Endodermal cell (in vitro differentiated cells): ENCODE results near the gene RNF123. TPM values are rescaled to one million over a fixed set of nuclear protein-coding genes. Genes with fewer than 3 reads are reported as not detected.
"Not testable (repeated sequence)": the region's sequence is repeated elsewhere in the genome, so short reads cannot be mapped to it uniquely, and the experiment has no call there.

Experiments
- DNase-seq: peaks from one replicate; pipeline ENCODE4 v3.0.0-alpha.2; 2017
- H3K27ac ChIP-seq: 2 replicates; pipeline ENCODE4 v1.5.1; 2013; ENCODE audit warnings: mild to moderate bottlenecking, low read depth, low read length, moderate library complexity
- H3K27me3 ChIP-seq: 2 replicates; pipeline ENCODE4 v1.6.1; 2013; ENCODE audit warnings: mild to moderate bottlenecking, low read length, moderate library complexity; ENCODE audit not compliant: insufficient read depth, control insufficient read depth, poor library complexity, severe bottlenecking
- H3K36me3 ChIP-seq: 2 replicates; pipeline ENCODE4 v1.7.0; 2013; ENCODE audit warnings: mild to moderate bottlenecking, low read length, moderate library complexity; ENCODE audit not compliant: control insufficient read depth, insufficient read depth
- H3K4me1 ChIP-seq: one replicate; pipeline ENCODE4 v1.7.0; 2013; ENCODE audit warnings: low read length; ENCODE audit not compliant: control insufficient read depth, insufficient read depth
- H3K4me3 ChIP-seq: 2 replicates; pipeline ENCODE4 v1.5.1; 2013; ENCODE audit warnings: mild to moderate bottlenecking, low read length, moderate library complexity
- H3K9ac ChIP-seq: 2 replicates; pipeline ENCODE4 v1.6.1; 2013; ENCODE audit warnings: mild to moderate bottlenecking, low read length, moderate library complexity; ENCODE audit not compliant: poor library complexity, severe bottlenecking; ENCODE audit errors: extremely low read depth
- H3K9me3 ChIP-seq: 2 replicates; pipeline ENCODE4 v1.6.1; 2013; ENCODE audit warnings: mild to moderate bottlenecking, low read length, moderate library complexity; ENCODE audit not compliant: control insufficient read depth
- H3K27ac Mint-ChIP-seq: 2 replicates; pipeline ENCODE4 v1.8.0; 2020; ENCODE audit warnings: mixed read lengths
- H3K27me3 Mint-ChIP-seq: 2 replicates; pipeline ENCODE4 v1.8.0; 2021; ENCODE audit warnings: mild to moderate bottlenecking, mixed read lengths; ENCODE audit not compliant: insufficient read depth
- H3K36me3 Mint-ChIP-seq: 2 replicates; pipeline ENCODE4 v1.8.0; 2020; ENCODE audit warnings: low read depth, mixed read lengths
- H3K4me1 Mint-ChIP-seq: 2 replicates; pipeline ENCODE4 v1.8.0; 2020; ENCODE audit warnings: mixed read lengths
- H3K4me3 Mint-ChIP-seq: 2 replicates; pipeline ENCODE4 v1.8.0; 2020; ENCODE audit warnings: mild to moderate bottlenecking, moderate library complexity, mixed read lengths
- H3K9me3 Mint-ChIP-seq: 2 replicates; pipeline ENCODE4 v1.8.0; 2020; ENCODE audit warnings: mild to moderate bottlenecking, mixed read lengths
- WGBS, 2 experiments: methylation state at CpG; one replicate each; pipeline versions ENCODE4 v1.1.5 to v1.1.7; 2013; ENCODE audit warnings: missing lambda C conversion rate in 2 of 2, mixed read lengths in 1 of 2; ENCODE audit not compliant: insufficient coverage in 1 of 2, insufficient read length in 1 of 2; 5-methylcytosine and 5-hydroxymethylcytosine counted together
- total RNA-seq, 2 donors: library from RNA; stranded (reverse); fragmentation: NEBNext Ultra II Directional in 1 of 2; extraction: Animal tissue kit (Norgen Biotek cat#: 25700) in 1 of 2; gene quantifications; 2 replicates in 1 of 2; 3 replicates in 1 of 2; pipeline ENCODE4 v1.2.1, GENCODE V29; 2021

Gene RNF123
- total RNA-seq, 2 donors from 2014 or later, result 47.3 to 47.6 TPM

- peaks cover 18% of the 10 kb centered on the region for H3K4me1 Mint-ChIP-seq
- not testable (repeated sequence) for H3K27ac Mint-ChIP-seq
These were observed 865 bp upstream of the RNF123 start for GRCh38 chr3:49688338-49689045.

GRCh38 chr3:49689908-49690624 is 709 bp downstream of the RNF123 start:
- 0 to 15% methylated on average over 3 to 16 of the region's 16 CpGs for WGBS, 2 experiments
- not testable (repeated sequence) for H3K27ac ChIP-seq
- peak overlapping the region; percentile 56 for H3K9ac ChIP-seq

More at GRCh38 chr3:49688338-49689045, 865 bp upstream of the RNF123 start:
- peak overlapping the region; percentile 94 for H3K4me3 ChIP-seq
- not testable (repeated sequence) for H3K27me3 Mint-ChIP-seq, H3K4me1 ChIP-seq, H3K9me3 ChIP-seq, H3K9ac ChIP-seq, H3K9me3 Mint-ChIP-seq, H3K27me3 ChIP-seq, DNase-seq, H3K27ac ChIP-seq, H3K36me3 ChIP-seq
- peaks cover 12% of the 10 kb centered on the region for H3K36me3 Mint-ChIP-seq
- 84 to 100% methylated on average over 2 to 7 of the region's 7 CpGs for WGBS, 2 experiments
- H3K4me3 Mint-ChIP-seq, result peak overlapping the region; percentile 93

DNA sequence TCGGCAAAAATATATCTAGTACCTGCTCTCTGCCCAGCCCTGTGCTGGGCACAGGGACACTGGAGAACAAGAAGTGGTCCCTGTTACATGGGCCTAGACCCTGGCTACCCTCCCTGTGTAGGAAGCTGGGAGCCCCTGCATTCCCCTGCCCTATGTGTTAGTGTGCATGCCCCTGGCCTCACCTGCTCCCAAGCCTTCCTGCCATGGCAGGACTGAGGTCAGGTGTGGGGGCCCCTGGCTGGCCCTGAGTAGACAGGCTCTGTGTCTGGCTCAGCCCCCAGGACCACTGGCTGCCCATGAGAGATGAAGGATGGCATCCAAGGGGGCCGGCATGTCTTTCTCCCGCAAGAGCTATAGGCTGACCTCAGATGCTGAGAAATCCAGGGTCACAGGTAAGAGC is 1.5 kb downstream of the RNF123 start:
- not testable (repeated sequence) for H3K9me3 Mint-ChIP-seq, H3K27me3 Mint-ChIP-seq, H3K9me3 ChIP-seq, DNase-seq, H3K27me3 ChIP-seq, H3K27ac Mint-ChIP-seq, H3K4me3 ChIP-seq, H3K36me3 ChIP-seq, H3K4me1 ChIP-seq, H3K36me3 Mint-ChIP-seq, H3K9ac ChIP-seq, H3K27ac ChIP-seq
- peak overlapping the region; percentile 93 for H3K4me3 Mint-ChIP-seq
- WGBS, 2 experiments, result 91 to 100% methylated on average over 2 to 3 of the region's 3 CpGs
- peaks cover 20% of the 10 kb centered on the region for H3K4me1 Mint-ChIP-seq

More at GRCh38 chr3:49689908-49690624, 709 bp downstream of the RNF123 start:
- H3K9me3 ChIP-seq, H3K9me3 Mint-ChIP-seq, H3K27me3 Mint-ChIP-seq, H3K4me1 ChIP-seq, H3K27me3 ChIP-seq, H3K36me3 Mint-ChIP-seq, DNase-seq, H3K36me3 ChIP-seq: not testable (repeated sequence)
- H3K4me3 ChIP-seq, result peak overlapping the region; percentile 94
- H3K27ac Mint-ChIP-seq, result peak overlapping the region; percentile 97
- peak overlapping the region; percentile 93 for H3K4me3 Mint-ChIP-seq
- H3K4me1 Mint-ChIP-seq, result peaks cover 20% of the 10 kb centered on the region

DNA sequence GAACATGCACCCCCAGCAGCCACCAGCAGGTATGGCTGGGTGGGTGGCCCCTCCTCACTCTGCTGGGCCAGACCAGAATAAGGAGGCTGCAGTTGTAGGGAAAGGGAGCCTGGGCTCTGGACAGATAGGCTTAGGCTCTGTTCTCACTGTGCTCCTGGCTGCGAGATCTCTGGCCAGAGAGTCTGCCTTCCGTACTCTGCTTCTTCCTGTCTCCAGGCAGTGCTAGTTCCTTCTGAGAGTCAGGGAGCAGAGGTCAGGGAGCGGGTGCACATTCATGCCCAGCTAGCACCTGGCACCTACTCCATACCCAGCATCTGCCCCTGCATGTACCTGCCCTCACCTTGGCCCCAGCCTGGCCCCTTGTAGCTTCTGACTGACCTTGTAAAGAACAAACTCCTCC is 2.1 kb downstream of the RNF123 start:
- H3K27me3 ChIP-seq, H3K4me3 Mint-ChIP-seq, H3K36me3 ChIP-seq, H3K9me3 ChIP-seq, H3K9ac ChIP-seq, H3K36me3 Mint-ChIP-seq, H3K9me3 Mint-ChIP-seq, H3K27me3 Mint-ChIP-seq, H3K4me1 ChIP-seq, DNase-seq, H3K4me3 ChIP-seq, H3K27ac Mint-ChIP-seq, H3K27ac ChIP-seq: not testable (repeated sequence)
- H3K4me1 Mint-ChIP-seq, result peaks cover 20% of the 10 kb centered on the region
- 94 to 100% methylated on average over 2 to 3 of the region's 3 CpGs for WGBS, 2 experiments

DNA sequence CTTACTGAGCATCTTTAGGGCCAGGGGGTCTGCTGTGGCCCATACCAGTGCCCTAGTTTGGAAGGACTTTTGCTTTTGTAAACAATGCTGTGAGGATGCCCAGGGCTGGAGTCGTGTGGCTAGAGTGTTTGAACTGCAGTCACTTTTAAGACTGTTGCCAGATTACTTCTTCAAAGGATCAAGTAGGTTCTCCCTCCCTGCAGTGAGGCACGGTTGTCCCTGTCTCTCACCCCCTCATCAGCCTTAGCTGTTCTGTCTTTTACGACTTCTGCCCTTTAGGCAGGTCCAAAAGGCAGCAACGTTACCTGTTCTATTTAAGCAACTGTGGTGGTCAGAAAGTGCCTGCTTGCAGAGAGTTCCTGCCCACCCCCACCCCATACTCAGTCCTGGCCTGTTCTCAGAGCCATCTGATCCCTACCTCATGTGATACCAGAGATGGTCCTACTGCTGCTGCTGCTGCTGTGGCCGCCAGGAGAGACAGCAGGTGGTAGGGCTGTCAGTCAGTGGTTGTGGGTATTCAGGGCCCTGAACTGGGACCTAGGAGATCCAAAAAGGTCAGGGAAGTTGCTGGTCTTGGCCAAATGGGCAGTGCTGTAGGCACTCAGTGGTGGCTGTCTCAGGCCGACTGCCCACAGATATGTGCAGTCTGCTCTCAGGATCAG is 5.2 kb downstream of the RNF123 start:
- H3K4me1 Mint-ChIP-seq, result not testable (repeated sequence)

DNA sequence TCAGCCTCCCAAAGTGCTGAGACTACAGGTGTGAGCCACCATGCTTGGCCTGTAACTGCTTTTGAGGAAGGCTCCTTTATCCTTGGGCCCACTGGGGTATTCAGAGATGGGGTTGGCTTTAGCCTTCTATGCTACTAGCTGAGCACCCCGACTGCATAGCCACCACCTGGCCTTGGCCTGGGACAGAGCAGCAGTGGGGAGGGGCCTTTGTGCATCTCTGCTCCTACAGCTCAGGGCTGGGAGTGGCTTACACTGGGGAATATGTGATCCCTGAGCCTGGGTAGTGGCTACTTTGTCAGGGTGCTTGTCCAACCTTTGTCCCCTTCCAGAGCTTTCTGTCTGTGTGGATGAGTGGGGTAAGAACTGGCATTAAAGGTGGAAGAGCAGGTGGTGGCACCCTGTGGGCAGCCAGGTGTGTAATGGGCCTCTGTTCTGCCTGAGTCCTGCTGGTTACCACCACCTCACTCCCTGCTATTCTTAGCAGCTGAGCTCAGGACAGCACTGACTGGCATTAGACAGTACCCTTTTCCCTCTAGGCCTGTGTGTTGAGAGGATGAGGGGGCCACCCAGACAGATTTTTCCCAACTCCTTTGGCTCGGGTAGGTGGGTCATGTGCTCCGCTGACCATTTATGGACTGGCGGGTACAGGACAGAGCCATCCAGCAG is 6.1 kb downstream of the RNF123 start:
- not testable (repeated sequence) for H3K9me3 Mint-ChIP-seq, H3K27ac ChIP-seq, H3K4me1 ChIP-seq, H3K36me3 Mint-ChIP-seq, H3K36me3 ChIP-seq, H3K4me1 Mint-ChIP-seq, H3K9ac ChIP-seq, H3K27ac Mint-ChIP-seq, H3K27me3 Mint-ChIP-seq, DNase-seq, H3K4me3 ChIP-seq, H3K4me3 Mint-ChIP-seq, H3K27me3 ChIP-seq, H3K9me3 ChIP-seq
- WGBS, 2 experiments, result 91% methylated on average over 4 of the region's 4 CpGs; no CpG with 5 or more reads in 1 of the 2 experiments

More for the DNA sequence above, 5.2 kb downstream of the RNF123 start:
- not testable (repeated sequence) for H3K36me3 ChIP-seq, H3K27me3 Mint-ChIP-seq, H3K9ac ChIP-seq, H3K27ac Mint-ChIP-seq, H3K9me3 Mint-ChIP-seq, DNase-seq, H3K4me1 ChIP-seq, H3K9me3 ChIP-seq, H3K4me3 ChIP-seq, H3K4me3 Mint-ChIP-seq, H3K36me3 Mint-ChIP-seq, H3K27ac ChIP-seq, H3K27me3 ChIP-seq
- 74% methylated on average over 4 to 6 of the region's 6 CpGs for WGBS, 2 experiments
